Hematopoietic multipotent progenitor cell treated with erythropoietin and hydrocortisone succinate and interleukin-3 and kit ligand, for 8 days (in vitro differentiated cells): Measurements from ENCODE around the gene COQ2.
"Not testable (repeated sequence)": the region's sequence is repeated elsewhere in the genome, so short reads cannot be mapped to it uniquely, and the experiment has no call there.

ENCODE experiments used
- DNase-seq: peaks from one replicate; pipeline ENCODE4 v3.0.0-alpha.2; 2015

The COQ2 gene

GRCh38 chr4:83282049-83282535, 2.5 kb downstream of the COQ2 start:
- DNase-seq, result peak; percentile 83

DNA sequence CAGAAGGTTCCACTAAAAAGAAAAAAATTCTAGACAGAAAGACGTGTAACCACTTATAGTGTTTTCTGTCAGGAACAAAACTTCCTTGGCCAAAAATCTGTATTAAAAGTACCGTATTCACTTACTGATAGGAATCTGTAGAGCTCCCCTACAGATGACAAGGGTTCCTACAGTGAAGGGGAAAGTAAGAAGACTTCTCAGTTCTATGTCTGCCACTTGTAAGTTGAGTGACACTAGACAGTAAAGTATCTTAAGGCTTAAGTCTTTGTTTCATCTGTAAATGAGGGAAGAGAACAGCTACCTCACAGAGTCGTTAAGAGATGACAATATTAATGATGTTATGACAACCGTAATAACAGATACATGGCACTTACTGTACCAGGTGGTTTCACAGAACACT, 3.3 kb downstream of the COQ2 start:
- peak; percentile 29 for DNase-seq

DNA sequence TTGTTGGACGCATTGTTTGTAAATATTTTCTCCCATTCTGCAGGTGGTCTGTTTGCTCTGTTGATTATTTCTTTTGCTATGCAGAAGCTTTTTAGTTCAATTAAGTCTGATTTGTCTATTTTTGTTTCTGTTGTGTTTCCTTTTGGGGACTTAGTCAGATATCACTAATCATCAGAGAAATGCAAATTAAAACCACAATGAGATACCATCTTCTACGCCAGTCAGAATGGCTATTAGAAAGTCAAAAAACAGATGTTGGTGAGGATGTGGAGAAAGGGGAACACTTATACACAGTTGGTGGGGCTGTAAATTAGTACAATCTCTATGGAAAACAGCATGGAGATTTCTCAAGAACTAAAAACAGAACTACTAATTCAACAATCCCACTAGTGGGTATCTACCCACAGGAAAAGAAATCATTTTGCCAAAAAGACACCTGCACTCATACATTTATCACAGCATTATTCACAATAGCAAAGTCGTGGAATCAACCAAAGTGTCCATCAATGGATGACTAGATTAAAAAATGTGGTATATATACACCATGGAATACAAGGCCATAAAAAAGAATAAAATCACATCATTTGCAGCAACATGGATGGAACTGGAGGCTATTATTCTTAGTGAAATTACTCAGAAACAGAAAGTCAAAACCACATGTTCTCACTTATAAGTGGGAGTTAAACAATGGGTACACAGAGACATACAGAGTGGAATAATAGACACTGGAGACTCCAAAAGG, 8.1 kb downstream of the COQ2 start:
- no peak for DNase-seq

- DNase-seq, result not testable (repeated sequence)
These were observed 10.7 kb downstream of the COQ2 start for GRCh38 chr4:83273926-83274325.

DNA sequence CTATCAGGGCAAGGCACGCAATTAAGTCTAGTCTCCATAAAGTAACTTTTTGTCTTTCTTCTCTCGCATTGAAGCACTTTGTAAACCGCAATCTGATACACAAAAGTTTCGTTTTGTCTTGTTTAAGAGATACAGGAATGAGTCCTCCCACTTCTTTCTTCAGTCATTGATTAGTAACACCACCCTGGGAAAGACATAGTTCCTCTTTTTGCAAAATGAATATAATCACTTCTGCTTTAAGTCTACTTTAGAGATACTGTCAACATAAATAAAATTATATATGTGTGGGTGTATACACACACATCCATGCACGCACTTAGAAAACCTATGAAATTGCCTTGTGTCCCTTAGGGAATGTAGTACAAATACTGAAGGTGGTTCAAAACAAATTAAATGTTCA, 11.7 kb downstream of the COQ2 start:
- DNase-seq, result no peak

DNA sequence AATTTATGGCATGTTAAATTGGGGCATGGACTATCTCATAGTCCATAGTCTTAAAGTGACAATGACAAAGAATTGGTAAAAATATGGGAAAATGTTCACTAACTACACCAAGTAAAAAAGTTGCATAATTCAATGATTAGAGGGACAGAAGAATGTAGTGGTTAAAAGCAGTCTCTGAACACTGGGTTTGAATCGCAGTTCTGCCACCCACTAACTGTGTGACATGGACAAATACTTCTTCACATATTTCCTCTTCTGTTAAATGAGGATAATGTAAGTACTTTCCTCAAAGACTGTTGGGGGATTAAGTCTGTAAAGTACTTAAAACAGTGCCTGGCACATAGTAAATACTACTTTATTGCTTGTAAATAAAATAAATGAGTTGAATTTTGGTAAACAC, 15.3 kb downstream of the COQ2 start:
- DNase-seq, result no peak

- no peak for DNase-seq
These were observed 16.1 kb downstream of the COQ2 start for GRCh38 chr4:83268491-83268890.

GRCh38 chr4:83267830-83268475, 16.6 kb downstream of the COQ2 start:
- DNase-seq, result no peak

- no peak for DNase-seq
These were observed 17.3 kb downstream of the COQ2 start for GRCh38 chr4:83267121-83267829.

DNA sequence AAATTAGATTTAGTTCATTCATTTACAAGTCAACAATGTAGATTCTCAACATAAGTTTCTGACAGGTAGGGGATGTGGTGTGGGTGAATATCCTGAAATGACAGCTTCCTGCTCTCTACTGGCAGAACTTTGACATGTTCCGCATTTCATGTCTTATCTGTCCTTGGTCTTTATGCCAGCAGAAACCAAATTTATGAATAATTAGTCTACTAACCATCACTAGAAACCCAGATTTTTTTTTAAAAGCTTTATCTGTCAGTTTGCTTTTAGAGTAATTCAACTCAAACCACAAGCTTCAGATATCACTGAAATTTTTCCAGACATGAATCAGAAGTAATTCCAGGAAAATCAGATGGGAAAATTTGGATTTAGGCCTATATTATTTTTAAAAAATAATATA, 17.9 kb downstream of the COQ2 start:
- no peak for DNase-seq

DNA sequence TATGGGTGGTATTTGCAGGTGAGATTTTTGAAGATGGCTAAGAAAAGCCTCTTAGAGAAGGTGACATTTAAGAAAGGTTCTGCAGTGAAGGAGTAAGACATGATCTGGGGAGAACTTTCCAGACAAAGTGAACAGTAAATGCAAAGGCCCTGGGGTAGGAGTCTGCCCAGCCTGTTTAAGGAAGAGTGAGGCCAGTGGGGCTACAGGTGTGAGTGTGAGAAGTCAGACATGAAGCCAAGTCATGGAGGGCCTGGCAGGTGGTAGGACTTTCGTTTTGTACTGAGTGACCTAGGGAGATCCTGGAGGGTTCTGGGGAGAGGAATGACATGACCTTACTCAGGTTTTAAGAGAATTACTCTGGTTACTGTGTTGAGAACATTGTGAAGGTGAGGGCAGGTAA, 21.5 kb downstream of the COQ2 start:
- no peak for DNase-seq

GRCh38 chr4:83262682-83263081, 21.9 kb downstream of the COQ2 start:
- peak; percentile 63 for DNase-seq

- DNase-seq, result no peak
These were observed 23.3 kb downstream of the COQ2 start for GRCh38 chr4:83261307-83261706.

DNA sequence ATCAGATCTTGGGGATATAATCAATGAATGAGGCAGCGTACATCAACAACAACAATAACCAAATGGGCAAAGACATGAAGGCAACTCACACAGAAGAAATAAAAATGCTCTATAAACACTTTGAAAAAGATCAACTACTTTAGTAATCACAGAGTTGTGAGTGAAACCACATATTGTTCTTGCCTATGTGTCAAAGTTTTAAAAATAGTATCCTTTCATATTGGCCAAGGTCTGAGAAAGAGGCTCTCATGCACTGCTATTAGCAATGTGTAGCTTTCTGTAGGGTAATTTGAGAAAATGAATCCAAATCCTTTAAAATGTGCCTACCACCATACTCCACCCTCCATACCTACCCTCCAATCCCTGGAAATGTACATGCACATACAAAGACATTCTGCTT, 25.0 kb downstream of the COQ2 start:
- no peak for DNase-seq

- DNase-seq, result no peak
These were observed 26.1 kb downstream of the COQ2 start for GRCh38 chr4:83258461-83258860.

DNA sequence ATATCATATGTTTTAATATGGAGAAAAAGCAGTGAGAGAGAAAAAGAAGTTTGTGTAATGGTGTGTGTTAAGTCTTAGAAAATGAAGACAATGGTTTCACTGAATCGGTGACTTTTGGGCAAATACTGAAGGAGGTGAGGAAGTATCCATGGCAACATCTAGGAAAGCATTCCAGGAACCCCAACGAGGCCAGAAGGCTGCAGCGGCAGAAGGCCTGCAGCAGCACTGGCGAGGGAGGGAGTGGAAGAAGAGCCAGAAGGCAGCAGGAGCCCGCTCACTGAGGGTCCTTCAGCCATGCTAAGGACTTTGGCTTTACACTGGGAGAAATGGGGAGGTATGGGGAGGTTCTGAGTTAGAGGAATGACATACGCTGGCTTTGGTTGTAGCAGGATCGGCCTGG, 26.8 kb downstream of the COQ2 start:
- no peak for DNase-seq

GRCh38 chr4:83255584-83255983, 29.0 kb downstream of the COQ2 start:
- no peak for DNase-seq

GRCh38 chr4:83252782-83253405, 31.7 kb downstream of the COQ2 start:
- peak; percentile 81 for DNase-seq

DNA sequence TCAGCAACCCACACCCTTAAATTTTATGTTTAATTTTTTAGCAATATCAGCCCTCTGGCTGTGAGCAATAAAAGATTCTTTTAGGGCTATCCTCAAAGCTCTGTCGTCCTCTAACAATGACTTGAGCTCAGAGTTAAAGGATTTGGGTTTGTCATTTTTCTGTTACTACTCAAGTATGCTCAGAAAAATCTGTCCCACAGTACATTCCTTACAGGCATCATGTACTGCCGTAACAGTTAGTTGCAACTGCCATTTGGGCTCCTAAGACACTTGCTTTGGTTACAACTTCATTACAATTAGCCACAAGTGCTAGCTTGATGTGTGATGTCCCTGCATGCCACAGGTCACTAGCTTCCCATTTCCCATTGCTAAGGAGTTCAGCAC, 33.2 kb downstream of the COQ2 start:
- no peak for DNase-seq

DNA sequence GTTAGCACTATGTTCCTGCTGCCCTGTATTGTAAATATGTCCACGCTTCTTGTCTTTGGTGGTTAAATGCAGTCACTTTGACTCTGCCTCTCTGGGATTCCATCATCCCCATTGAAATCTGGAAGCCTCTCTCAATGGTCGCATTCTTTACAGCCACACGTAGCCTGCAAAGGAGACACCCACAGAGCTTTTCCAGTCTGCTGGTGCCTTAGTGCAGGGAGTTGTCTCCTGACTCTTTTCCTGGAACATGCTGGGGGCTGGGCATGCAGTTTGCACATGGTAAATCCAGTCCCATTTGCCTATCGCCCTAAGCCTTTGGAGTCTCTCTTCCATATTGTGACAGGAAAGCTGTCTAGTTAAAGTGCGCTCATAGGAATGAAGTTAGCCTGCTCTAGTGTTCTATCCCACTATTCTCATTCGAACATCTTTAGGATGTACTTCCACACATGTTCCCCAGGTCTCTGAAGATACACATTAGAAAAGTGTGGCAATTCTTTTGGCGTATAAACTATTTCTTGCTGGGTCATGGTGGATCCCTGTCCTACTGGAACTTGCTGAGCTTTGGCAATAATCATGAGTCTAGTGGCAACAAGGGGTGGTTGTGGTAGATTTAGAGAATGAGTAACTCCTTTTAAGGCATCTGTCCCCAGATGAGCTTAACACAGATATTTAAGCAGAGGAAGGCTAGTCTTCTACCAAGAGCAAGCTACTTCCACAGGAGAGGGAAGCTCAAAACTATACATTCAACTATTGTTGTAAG, 33.7 kb downstream of the COQ2 start:
- DNase-seq, result no peak

DNA sequence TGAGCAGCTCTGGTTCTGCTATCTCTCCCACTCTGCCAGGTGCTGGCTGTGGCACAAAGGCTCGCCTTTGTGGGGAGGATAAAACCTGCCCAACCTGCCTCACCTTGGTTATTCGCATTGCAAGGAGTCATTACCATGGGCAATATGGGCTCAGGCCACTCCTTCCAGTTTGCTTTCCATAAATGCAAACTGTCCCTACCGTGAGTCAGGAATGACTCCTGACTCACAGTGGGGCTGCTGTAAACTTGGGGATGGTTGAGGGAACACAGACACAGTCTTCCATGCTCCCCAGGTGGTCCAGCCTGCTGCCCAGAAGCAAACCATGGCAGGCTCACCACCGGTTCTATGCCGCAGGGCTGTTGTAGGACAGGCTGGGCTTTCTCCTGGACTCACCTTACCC, 36.1 kb downstream of the COQ2 start:
- no peak for DNase-seq

DNA sequence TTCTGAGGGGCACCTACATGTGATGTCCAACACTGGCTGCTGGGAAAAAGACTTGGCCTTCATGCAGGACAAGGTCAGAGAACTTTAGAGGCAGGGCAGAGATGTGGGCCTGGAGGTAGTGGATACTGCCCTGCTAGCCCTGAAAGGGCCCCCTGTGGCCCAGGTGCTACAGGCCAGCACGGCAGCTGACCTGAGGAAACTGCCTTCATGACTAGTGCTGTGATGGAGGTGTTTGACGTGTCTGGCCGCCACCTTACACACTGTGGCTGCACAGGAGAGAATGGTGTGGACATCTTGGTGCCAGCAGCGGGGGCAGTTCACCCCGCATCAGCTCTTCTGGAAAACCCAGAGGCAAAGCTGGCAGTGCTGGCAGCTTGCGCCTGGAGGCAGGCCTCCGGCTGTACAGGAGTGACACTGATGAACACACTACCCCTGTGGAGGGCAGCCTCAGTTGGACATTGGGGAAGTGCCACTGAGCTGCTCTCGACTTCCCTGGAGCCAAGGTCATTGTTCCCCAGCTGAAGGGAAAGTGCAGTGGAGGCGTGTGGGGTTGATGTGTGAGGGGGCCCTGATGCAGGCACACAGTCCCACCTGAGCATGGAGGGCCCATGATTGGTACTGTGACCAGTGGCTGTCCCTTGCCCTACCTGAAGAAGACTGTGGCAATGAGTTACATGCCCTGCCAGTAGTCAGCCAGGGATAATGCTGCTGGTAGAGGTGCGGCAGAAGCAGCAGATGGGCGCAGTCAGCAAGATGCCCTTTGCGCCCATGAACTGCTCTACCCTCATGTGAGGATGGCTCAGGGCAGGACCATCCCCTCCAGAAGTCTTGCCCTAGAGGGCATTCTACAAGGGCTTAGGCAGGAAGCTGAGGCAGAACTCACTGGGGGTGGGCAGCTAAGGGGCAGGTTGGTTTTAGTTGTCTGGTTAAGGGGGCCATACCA, 36.9 kb downstream of the COQ2 start:
- no peak for DNase-seq
